Measurements from ENCODE around the gene R3HCC1L.

Gene R3HCC1L

DNA sequence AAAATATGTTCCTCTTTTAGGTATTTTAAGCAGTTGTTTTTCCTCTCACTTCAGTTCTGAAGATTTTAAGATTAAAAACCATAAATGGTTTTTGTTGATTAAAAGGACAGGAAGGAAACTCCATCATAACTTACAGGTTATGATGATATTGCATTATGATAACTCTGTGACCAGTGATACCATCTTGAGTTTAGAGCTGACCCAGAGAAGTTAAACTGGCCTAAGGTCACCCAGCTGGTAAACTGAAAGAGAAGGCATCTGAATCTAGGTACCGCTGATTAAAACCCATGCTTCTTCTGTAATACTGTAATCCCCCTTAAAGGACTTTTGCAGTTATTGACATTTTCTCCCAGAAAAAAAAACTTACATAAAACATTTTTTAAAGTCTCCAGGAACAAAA lies 103.9 kb downstream of the R3HCC1L start:
- no peak for DNase-seq

DNA sequence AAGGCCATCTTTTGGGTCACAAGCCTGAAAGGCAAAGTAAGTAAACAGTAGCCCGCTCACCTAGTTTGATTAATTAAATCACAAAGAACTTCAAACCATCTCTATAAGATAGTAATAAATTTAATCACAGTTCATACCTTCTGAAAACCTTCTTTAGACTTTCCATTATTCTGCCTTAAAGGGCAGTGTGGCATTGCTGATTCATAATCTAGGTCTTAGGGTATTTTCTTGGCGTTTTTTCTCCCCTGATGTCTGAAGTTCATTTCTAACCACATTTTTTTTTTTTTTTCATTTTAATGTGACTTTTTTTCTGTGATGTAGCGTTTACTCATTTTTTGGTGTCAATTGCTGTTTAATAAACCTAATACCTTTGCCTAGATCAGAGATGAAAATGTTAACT lies 106.1 kb downstream of the R3HCC1L start:
- no peak for DNase-seq

DNA sequence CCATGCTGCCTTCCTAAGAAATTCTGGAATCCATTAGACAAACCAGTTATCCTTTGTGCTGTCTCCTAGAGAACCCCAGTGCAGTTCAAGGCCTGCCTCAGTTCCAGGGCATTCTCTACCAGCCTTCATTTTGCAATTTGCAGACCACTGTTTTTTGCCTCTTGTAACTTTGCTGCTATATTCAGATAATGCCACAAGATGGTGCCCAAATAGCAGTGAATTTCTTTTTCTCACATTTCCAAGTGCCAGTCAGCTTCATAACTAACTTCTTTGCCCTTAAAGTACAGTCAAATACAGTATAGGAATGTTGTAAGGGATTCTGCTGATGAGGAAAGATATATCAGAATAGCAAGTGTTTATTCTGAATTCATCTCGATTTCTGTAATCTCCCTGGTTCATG lies 108.4 kb downstream of the R3HCC1L start:
- DNase-seq: no peak

DNA sequence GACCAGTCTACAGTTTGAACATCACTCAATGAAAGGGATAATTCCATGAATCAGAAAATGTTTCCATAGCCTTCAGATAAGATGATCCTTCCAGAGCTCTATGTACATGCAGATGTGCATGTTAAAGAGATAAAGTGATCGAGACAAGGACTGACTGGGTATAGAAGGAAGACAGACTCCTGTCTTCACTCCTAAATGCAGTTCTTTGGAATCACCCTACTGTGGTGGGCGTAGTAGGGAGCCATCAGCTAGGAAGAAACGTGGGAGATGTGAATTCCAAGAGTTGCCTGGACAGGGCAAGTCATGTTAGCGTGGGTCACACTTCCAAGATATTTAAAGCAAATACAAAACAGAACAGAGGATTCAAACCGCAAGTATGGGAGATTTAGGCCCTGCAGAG lies 109.7 kb downstream of the R3HCC1L start:
- no peak for DNase-seq

DNA sequence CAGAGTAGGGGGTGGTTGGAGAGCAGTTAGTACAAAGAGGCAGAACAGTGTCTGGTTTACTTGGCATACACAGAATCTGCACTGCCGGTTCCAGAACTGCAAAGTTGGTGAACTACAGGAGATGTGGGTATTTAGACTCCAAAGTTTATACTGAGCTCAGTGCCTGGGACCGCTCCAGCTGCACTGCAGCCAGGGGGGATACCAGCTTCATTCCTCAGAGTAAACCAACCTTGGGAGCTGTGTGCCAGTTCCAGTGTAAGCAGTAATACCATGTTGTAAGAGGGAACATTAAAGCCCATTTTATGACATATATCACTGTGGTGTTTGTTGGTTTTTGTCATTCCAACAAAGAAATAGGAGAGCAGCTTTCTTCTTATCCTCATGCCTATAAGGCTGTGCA lies 110.1 kb downstream of the R3HCC1L start:
- no peak for DNase-seq

DNA sequence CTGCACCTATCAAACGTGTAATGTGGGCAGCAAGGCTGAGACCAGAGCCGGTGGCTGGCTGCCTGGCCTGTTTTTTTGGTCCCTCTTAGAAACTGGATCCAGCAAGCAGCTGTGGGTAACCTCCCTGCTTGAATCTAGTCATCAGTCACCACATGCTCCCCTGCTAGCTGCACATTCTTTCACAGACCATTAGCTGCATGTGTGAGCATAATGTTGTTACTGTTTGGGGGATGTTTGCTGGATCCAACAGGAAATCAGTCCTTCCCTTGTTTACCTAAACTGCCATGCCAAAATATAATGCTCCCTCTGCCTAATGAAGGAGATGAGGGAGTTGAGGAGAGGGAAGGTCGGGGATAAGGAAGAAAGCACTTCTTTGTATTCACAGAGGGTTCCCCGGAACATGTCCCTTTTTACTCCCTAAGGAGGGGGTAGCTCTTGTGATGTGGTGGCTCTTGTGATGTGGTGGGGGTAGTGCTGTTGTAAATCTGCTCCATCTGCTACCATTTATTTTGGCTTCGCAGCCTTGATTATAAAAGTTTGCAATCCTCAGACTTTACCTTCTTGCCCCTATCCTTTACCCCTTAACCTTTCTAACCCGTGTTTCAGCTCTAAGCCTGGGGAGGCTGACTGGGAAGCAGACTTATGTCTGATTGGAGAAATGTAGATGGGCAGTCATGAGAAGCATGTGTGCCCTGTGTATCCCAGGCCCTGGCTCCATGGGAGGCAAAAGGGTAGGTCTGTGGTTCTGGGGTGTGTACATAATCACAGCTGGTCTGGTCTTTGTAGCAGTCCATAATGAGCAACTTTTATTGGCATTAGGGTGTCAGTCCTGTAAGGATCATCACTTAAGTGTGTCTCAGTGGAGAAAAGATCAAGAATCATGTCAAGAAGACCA lies 112.7 kb downstream of the R3HCC1L start:
- no peak for DNase-seq

DNA sequence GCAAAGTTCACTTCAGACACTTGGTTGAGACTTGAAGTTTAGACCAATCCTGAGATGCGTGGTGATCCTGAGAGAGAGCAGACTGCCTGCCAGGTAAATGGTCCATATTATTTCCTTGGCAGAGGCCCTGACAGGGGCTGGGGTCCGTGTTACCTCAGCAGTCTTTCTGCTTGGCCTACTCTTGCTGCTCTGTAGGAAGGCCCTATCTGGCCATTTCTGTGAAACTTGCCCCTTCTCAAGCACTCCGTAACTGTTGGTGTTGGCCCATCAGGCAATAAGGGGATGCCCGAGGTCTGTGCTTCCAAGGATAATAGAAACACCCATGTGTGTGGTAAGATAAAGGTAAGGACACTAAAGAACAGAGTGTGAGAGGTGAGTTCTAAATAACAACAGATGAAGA lies 113.6 kb downstream of the R3HCC1L start:
- no peak for DNase-seq

DNA sequence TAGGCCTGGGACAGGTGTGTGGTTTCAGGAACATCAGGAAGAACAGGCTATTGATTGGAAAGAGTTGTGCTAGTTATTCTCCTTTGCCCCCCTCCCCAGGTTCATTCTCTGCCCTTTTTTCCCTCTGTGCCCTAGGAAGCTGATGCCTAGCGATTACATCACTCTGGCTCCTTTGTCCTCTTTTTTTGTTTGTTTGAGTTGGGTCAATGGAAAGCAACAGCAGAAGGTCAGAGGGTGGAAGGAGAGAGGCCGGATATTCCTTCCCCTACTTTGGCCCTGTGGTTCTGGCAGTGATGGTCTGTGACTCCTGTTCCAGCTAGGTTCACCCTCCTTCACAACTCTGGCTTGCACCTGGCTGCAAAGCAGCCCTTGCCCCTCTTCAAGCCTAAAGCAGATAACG lies 114.7 kb downstream of the R3HCC1L start:
- no peak for DNase-seq

DNA sequence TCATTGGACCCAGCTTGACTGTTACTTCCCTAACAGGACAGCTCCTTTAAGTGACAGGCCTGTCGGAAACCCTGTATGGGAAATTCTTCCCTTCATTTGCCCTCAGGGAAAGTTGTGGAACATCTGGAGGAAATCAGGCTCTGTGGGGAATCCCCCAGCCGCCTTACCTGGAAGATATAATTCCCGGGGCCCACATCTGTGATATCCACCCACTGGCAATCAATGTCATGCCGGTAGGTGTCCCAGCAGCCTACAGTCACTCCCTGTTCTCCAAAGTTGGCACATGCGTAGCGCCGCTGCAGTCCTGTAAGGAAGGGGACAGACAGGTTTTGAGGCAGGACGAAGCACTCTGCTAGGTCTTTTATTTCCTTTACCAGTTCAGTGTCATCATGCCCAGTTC lies 116.9 kb downstream of the R3HCC1L start:
- no peak for DNase-seq

DNA sequence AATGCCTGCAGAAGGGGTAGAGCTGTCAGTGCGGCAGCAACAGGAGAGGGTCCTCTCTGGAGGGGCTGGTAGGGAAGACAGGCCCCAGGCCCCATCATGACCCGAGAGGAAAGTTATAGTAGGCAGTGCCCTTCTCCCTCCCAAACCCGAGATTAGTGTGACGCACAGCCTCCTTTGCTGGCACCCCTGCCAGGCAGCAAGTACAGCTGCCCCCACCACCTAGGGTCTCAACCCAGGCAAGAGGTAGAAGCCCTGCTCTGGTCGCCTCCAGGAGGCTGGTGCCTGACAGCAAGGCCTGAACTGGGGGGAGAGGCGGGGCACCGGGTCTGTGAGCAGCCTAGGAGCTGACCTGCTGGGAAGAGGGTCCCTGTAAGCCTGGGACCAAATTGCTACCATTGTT lies 118.0 kb downstream of the R3HCC1L start:
- DNase-seq: no peak

DNA sequence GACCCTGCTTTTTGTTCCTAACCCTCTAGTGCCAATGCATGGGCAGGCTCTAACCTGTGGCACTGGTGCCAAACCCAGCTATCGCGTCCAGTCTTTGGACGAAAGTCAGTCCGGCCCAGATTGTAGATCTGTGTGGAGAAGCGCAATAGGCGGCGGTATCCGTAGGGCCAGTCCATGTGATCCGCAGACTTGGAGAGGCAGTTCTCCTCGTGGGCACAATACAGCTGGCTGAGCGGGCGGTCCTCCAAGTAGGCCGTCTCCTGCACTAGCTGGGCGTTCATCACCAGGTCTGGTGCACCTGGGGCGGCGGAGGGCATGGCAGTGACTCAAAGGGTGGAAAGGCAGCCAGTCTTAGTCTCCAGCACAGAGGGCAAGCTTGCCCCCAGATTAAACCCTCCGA lies 119.0 kb downstream of the R3HCC1L start:
- DNase-seq: no peak

DNA sequence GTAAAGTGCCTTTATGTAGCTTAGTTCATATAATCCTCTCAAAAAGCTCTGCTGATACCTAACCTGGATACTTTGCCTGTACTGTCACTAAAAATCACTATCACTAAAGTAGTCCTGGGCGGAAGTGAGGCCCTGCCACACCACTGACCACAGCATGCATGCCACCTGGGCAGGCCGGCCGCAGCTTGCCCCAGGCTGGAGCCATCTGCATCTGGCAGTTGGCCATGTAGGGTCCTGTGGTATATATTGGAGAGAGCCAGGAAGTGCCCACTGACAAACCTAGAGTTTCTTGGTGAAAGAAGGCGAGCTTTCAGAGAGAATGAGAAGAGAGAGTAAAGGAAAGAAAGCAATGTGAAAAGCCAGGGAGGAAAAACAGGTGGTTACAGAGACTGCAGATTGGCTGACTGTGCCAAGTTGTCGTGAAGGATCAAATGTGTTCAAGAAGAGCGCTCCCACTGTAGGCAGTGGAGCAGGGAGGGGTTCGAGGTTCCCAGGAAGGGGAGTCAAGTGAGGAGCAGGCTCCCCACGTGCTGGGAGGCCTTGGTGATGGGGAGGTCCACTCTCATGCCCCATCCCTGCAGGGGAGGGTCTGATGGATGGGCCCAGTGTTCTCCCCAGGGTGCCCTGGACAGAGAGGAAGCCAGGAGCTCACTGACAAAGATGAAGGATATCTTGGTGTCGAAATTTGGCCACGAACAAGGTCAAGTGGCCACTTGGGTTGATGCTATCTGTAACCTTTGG lies 119.9 kb downstream of the R3HCC1L start:
- DNase-seq: no peak

DNA sequence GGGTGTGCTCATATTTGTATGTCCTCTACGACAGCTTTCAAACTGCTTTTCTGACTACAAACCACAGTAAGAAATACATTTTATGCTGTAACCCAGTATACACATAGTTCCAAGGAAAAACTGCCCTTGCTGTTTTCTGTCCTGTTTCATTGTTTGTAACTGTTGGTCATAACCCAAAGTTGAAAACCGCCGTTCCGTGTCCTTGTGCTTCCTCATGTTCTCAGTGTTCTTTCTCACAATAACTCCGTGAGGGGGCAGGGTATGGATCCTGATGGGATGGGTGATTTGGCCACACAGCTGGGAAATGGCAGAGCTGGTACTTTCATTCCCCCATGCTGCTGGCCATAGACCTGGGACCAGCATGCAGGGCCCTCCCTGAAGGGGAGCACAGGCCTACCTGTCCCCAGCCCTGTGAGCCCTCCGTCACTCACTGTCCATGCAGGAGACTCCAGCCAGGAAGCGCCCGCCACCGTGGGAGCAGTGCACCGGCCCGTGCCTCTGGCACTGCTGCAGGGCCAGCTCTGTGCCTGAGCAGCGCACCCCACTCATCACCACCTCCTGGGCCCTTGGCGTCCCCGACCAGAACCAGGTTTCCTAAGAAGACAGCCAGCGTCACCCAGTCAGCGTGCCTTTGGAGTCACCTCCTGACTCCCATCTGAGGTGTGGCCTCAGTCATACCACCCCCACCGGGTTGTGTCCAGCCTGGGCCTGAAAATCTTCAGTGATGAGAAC lies 120.9 kb downstream of the R3HCC1L start:
- no peak for DNase-seq

DNA sequence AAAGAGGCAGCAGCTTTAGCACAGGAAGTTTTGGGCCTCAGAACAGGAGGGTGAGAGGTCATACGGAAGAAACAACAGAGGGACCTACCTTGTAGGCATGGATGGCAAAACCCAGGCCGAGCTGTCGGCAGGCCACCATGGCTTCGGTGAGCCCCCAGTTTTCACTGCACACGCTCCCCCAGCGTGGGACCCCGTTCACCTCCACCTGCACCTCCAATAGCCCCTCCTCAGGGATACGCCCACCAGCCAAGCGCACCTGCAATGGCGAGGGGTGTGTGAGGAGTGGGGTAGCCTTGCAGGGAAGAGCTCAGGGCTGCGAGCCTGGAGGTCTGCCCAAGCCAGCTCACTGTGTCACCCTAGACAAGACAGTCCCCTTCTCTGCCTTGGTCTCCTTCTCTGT lies 122.2 kb downstream of the R3HCC1L start:
- no peak for DNase-seq

DNA sequence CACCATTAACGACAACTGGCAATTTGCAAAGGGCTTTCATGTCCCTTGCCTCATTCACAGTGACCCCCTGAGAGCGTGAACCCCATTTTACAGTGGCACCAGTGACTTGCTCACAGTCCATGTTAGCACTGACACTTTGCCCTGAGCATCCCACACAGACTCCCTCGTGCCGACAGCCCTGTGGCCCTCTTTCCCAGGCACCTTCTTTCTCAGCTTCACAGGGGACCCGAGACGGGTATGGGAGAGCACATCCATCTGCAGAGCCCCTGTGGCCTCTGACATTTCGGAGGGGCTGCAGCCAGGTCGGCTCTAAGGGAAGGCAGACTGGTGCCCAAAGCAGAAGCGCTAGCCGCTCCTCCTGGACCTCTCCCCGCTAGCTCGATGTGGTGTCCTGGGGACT lies 122.7 kb downstream of the R3HCC1L start:
- DNase-seq: no peak

DNA sequence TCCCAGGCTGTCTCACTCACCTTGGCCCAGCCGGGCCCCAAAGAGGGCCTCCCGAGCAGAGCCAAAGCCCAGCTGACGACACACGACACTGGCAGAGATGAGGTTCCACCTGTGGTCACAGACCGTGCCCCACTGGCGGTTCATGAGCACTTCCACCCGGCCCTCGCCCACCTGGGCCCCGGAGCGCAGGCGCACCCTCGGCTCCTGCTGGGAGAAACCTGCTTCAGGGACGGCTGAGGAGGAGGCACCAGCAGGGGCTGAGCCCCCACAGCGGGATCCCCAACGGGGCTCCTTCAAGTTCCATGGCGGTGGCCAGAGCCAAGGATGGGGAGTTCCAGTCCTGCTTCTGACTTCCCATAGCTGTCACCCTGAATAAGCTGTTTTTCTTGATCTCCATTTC lies 123.5 kb downstream of the R3HCC1L start:
- DNase-seq: no peak

DNA sequence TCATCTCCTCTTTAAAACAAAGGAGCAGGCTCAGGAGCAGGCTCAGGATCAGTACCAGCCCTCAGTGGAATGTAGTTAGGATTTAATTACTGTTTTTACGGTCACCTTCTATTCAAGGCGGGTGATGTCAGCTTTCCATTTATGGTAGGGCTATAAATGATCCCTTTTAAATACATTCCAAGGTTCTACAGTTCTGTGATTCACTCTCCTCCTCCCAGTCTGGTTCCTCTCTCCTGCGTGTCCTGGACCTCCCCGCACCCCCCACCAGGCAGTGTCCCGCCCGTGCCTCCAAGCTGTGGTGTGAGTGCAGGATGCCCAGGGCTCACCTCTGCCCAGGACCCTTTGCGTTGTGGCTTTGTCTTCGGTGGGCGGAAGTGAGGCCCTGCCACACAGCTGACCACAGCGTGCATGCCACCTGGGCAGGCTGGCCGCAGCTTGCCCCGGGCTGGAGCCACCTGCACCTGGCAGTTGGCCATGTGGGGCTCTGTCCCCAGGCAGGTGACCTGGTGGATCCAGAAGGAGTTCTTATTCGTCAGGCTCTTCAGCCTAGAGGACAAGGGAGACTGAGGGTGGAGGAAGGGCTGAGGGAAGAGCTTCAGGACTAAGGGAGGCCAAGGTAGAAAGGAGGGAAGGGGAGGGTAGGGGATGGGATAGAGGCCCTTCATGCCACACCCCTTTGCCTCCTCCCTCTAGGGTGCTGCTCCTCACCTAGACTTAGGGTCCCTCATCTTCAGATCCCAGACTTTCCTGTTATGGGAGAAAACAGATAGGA lies 124.4 kb downstream of the R3HCC1L start:
- DNase-seq: no peak

DNA sequence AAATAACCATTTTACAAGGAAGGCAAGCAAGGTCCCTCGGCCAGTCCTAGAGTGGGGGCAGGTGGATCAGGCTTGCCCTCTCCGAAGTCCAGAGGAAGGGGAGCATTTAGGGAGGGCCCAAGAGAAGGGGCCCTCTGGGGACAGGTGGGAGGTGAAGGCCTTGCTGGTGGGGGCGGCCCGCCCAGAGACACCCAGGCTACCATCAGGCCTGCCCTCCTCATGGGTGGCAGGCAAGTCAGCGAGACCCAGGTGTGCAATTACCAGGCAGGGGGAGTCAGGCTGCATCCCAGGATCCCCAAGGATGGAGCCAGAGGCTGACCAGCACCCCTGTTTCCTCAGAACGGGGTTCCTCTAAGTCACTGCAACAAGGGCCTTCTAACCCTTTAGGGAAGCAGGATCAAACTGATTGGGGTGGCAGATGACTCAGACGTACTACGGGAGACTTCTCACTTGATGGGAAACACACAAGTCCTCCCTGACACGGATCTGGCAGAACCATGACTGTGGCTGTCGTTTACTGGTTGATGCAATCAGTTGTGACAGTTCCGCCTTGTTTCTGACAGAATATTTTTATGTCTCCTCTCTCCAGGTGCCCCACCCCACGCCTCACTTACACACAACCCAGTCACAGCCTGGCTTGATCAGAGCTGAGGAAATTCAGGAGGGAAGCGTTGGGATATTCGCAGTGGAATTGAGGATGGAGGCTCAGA lies 125.3 kb downstream of the R3HCC1L start:
- peak; percentile 86 to 93 for DNase-seq

DNA sequence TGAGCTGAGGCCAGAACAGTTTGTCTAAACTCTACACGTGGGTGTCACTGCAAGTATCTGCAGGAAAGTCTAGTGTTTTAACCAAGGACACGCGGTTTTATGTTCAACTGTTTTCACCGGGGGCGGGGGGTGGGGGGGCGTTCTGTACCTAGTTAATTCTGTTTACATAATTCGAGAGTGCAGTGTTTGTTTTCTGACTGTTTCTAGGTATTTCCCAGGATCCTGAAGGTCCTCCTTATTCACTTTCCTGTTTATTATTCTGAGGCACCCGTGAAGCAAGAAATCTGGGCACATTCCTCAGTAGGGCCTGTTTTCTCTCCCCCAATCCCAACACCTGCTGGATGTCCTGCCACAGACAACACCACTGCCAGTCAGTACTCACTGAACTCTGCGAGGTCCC lies 125.9 kb downstream of the R3HCC1L start:
- DNase-seq: no peak

DNA sequence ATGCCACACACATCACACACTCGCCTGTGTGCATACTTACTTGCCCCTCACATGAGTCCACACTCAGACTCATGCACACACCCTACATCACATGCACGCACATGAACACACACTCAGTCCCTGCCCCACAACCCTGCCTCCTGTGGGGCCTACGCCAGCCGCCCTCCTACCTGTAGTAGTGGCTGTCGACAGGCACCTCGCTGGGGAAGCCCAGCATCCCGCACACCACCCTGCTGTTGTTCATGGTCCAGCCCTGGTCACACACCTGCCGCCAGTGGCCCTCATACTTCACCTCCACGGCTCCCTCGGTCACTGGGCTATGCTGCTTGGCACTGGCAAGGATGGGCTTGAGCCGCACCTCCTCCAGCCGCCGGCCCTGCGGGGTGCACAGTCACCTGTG lies 126.3 kb downstream of the R3HCC1L start:
- DNase-seq: no peak

DNA sequence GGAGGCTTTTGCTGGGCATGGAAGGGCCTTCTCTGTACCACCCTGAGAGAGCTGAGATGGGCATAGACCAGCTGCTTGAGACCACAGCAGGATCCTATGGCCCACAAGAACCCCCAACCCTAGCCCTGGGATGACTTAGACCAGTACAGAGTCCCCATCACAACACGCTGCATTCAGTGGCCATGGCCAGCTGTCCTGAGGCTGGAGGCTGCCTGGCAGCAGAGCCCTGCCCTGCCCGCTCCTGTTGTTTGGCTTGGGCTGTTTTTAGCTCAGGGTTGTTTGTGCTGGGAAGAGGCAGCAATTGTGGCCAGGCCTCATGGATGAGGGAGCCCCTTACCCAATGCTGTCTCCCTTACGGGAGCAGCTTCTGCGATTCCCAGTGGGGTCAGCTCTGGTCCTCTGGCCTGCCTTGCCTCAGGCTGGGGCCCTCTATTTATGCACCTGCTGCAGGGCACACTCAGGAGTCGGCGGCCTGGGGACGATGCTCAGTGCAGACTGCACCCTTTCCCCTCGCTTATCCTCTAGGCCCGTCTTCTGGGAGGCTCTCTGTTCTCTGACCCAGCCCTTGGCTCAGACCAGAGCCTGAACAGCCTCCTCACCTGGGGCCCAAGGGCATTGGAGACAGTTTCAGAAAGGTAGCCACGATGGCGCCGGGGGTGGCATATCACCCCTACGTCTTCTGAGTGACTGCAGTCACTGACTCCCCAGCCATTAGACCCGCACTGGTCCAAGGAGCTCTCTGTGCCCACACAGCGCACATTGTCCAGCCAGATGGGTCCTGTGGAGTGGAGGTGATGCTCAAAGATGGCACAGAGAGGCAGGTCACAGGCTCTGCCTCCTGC lies 127.2 kb downstream of the R3HCC1L start:
- DNase-seq: no peak

Measured in inflammatory macrophage treated with lipopolysaccharide for 1 hour (primary cell).